T-helper 2 cell (primary cell): Measurements from ENCODE around the gene EIF2AK3.
"Not testable (repeated sequence)": the region's sequence is repeated elsewhere in the genome, so short reads cannot be mapped to it uniquely, and the experiment has no call there.

ENCODE experiments used
- DNase-seq, 5 experiments: peaks; one replicate each; pipeline versions ENCODE4 v3.0.0 to v3.0.0-alpha.2; 2012 to 2022

Gene EIF2AK3

GRCh38 chr2:88596141-88596830, 31.0 kb downstream of the EIF2AK3 start:
- DNase-seq: no peak

GRCh38 chr2:88591698-88592097, 35.6 kb downstream of the EIF2AK3 start:
- no peak for DNase-seq

- DNase-seq: peak in 2 of 5 experiments; percentile 20 to 61
Measured at GRCh38 chr2:88590998-88591613, 36.2 kb downstream of the EIF2AK3 start.

DNA sequence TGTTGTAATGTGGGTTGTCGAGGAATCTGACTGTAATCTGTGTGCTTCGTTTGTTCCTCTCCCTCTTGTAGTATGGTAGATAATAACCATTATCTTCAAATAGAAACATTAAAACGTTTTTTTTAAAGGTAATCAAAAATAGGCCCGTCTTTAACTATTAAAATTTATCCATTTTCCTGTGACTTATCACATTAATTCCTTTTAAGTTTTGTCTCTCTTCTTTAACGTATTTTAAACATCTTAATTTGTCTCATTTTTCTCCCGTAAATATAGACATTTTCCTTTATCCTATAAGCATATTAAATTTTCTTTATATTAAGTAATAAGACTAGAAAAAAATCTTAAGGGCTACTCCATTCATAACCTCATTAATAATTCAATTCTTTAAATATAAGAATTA, 41.3 kb downstream of the EIF2AK3 start:
- no peak for DNase-seq

GRCh38 chr2:88582030-88582429, 45.2 kb downstream of the EIF2AK3 start:
- DNase-seq: no peak

GRCh38 chr2:88580088-88580487, 47.2 kb downstream of the EIF2AK3 start:
- DNase-seq: no peak

DNA sequence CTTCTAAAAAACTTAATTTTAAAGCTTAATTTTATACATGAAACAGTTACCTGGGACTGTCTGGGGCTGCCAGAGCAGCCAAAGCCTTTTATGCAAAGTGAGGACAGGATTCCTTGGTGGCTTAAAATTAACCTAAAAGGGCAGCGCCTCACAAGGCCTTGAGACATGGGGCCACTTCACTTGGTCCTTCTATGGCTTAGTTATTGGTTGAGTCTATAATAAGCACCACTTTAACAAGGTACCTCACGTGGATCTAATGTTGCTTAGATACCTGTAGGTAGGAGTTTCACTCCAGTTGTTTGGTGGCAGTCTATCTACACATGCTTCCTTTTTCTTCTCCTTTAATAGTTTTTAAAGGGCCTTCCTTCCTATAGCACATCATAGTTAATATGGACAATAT, 51.6 kb downstream of the EIF2AK3 start:
- no peak for DNase-seq

GRCh38 chr2:88575051-88575450, 52.2 kb downstream of the EIF2AK3 start:
- no peak for DNase-seq

DNA sequence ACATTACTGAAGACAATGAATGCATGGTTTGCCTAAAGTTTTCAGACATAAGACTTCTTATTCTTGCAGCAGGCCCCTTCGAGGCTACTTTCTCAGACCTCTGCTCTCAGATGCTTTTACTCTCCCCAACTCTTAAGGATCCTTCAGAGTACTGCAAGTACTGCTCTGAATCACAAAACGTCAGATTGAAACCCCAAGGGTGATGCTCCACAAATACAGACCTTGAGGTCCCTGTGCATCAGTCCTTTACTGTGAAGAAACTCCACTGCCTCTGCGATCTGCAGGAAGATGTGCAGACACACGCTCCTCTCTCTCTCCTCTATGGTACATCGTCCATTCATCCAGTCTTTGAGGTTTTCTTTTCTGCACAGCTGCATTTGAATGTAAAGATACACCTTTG, 52.8 kb downstream of the EIF2AK3 start:
- peak in 1 of 5 experiments; percentile 93 for DNase-seq

- DNase-seq: no peak
Measured at GRCh38 chr2:88568179-88568578, 59.1 kb downstream of the EIF2AK3 start.

DNA sequence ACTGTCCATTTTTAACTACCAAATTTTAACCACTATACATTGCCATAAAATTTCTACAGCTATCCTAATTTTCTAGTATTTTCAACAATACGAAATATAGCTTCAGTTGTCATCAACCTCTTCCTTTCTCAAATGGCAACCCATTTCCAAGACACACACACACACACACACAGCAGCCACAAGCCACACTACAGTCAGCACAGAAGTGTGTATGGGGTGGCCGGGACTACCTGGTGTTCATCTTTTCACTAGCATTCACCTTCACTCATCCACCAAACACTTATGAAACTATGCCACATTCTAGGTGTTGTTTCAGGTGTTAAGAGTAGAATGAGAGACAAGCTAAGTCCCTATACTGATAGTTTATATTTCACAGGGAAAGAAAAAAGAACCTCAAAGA, 62.9 kb downstream of the EIF2AK3 start:
- peak in 1 of 5 experiments; percentile 67 for DNase-seq

GRCh38 chr2:88563129-88563528, 64.1 kb downstream of the EIF2AK3 start:
- DNase-seq: no peak

DNA sequence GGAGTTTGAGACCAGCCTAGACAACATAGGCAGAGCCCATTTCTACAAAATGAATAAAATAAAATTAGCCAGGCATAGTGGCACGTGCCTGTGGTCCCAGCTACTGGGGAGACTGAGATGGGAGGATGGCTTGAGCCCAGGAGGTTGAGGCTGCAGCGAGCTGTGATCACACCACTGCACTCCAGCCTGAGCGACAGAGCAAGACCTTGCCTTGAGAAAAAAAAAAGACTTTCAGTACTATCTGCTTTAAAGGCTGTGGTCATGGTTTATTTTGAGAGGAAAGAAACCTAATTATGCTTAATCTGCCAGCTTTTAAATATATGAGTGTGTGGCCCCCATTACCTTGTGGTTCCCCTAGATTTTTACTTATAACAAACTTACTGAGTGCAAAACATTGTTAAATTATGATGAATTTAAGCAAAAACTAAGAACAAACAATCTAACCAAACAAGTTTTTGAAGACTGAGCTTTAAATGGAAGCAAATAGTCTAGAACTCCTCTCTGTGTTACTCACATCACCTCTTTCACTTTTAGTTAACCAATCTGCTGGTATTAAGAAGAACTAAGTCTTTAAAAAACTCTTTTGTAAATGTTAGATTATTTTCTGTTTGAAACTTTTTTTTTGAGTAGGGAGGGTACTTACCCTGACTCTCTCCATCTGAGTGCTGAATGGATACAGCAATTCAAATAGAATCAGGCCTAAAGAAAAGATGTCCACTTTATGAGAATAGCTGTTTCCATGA, 65.4 kb downstream of the EIF2AK3 start:
- peak in 1 of 5 experiments; percentile 62 for DNase-seq

DNA sequence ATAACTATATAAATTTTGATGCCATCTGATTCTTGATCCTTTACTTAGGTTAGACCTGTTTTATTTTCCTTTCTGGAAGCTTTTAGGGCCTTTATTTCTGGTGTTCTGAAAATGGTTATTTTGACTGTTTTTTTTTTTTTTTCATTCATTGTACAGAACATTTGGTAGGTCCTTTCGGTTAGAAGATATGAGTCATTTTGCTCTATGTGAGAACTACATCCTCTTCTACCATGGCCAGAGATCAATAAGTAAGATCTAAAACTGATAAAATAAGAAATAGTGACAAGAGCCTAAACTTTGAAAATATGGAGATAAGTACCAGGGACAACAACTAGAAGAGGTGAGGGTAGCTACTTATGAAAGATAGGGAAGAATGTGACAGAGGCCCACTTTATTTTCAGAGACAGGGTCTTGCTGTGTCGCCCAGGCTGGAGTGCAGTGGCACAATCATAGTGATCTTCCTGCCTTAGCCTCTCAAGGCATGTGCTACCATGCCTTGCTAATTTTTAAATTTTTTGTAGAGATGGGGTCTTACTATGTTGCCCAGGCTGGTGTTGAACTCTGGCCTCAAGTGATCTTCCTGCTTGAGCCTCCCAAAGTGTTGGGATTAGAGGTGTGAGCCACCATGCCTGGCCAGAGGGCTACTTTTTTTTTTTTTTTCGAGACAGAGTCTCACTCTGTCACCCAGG, 66.5 kb downstream of the EIF2AK3 start:
- peak in 1 of 5 experiments; percentile 79 for DNase-seq

DNA sequence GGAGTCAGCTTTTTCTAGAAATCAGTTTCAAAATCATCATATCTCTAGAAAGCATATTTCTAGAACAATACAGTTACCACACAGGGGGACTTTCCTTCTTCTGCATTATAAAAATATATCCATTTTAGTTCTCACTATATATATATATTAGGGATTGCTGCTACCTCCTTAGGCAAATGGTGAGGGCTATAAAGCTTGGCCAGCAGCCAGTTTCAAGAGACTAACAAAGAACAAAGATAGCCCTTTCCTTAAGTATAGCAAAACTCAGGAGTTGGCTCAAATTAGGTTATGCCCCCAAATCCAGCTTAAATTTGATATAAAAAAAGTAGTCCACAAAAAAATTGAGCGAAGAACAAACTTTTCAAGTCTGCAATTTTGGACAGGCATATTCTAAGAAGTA, 70.0 kb downstream of the EIF2AK3 start:
- DNase-seq: no peak

DNA sequence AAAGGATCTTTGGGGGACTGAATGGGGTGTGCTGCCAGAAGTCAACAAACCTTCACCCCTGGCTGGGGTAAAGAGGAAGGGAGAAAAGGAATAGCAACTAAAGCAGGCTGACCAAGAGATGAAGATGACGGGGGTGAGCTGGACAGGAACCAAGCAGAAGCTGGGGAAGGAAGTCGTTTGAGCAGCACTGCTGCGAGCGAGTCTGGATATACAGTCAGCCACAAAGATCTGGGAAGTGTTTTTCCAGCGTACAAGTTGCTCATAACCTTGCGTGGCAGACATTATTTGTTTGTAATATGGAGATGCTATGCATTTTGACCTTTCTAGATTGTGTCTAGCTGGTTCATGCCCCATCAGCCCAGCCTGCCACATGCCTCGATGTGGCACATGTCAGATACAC, 71.2 kb downstream of the EIF2AK3 start:
- DNase-seq: no peak

GRCh38 chr2:88554189-88554588, 73.1 kb downstream of the EIF2AK3 start:
- DNase-seq: no peak

DNA sequence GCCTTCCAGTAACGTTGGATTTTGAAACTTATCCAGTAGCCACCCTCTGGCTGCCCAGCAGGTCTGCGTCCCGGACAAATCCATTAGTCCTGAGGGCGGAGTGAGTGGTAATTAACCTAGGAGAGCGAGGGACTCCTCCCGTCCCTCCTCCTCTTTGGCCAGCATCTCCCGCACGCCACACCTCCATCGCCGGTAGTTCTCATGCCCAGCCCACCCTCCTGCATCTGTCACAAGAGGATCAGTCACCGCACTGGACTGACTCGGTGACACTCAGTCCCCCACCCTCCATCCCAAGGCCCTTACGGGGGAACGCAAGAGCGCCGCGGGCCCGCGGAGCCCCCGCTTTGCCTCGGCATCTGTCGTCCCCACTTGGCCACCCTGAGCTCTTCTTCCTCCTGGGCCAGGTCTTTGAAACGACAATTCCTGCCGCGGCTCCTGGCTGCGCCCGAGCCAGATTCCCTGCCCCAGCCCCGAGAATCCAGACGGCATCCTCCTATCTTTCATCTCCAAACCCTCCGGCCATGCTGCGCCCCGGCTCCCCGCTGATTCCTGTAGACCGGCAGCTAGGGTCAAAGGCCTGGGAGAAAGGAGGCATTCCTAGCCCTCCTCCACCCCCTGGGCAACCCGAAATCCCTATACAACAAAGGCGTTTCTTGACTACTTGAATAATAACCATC, 77.5 kb downstream of the EIF2AK3 start:
- DNase-seq: no peak

DNA sequence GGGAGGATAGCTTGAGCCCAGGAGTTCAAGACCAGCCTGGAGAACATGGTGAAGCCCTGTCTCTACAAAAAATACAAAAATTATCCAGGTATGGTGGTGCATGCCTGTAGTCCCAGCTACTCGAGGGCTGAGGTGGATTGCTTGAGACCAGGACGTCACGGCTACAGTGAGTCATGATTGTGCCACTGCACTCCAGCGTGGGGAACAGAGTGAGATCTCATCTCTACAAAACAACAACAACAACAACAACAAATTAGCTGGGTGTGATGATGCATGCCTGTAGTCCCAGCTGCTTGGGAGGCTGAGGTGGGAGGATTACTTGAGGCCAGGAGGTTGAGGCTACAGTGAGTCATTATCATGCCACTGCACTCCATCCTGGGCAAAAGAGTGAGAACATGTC, 81.0 kb downstream of the EIF2AK3 start:
- not testable (repeated sequence) for DNase-seq

GRCh38 chr2:88545118-88545517, 82.1 kb downstream of the EIF2AK3 start:
- DNase-seq: peak in 1 of 5 experiments; percentile 12

DNA sequence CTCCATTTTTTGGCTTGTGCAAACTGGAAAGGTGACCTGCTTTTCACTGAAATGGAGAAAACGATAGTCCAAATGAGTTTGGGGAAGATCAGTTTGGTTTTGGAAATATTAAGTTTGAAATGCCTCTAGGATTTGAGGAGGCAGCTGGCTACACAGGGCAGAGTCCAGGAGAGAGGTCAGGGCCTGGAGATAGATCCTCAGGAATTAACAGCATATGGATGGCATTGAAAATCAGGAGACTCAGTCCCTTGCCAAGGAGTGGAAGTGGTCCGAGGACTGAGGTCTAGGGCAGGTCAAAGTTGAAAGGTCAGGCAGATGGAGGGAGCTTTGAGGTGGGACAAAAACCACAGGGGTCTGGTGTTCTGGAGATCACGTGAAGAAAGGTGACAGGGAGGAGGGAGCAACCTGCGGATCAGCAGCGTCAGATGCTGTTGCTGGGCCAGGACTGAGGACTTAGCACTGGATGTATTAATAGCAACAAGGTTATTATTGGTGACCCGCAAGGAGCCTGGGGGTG, 83.7 kb downstream of the EIF2AK3 start:
- no peak for DNase-seq

DNA sequence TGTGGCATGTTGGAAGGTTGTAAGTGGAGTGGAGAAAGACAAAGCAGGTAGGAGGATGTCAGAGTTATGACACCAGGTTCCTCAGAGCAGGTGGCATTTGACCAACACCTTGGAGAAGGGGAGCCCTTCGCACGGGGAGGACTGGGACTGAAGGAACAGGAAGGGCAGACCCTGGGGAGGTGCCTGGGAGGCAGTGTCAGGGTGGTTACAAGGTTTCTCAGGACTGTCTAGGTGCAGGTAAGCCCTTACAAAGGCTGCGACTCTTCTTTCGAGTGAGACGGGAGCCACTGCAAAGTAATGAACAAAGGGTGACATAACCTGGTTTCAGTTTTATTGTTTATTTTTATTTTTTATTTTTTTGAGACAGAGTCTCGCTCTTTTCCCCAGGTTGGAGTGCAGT, 84.6 kb downstream of the EIF2AK3 start:
- no peak for DNase-seq
